GM10266 (cell line): ENCODE measurements around the gene RAB3GAP1.

Experiments used
- DNase-seq: peaks from one replicate; pipeline ENCODE4 v3.0.0; 2012; ENCODE audit errors: extremely low spot score
- CTCF ChIP-seq: IDR thresholded peaks from 2 replicates; pipeline ENCODE4 v1.5.1; 2012; ENCODE audit warnings: mild to moderate bottlenecking, low read depth; ENCODE audit not compliant: control insufficient read depth, insufficient read depth; ENCODE audit errors: missing control alignments

Gene RAB3GAP1

DNA sequence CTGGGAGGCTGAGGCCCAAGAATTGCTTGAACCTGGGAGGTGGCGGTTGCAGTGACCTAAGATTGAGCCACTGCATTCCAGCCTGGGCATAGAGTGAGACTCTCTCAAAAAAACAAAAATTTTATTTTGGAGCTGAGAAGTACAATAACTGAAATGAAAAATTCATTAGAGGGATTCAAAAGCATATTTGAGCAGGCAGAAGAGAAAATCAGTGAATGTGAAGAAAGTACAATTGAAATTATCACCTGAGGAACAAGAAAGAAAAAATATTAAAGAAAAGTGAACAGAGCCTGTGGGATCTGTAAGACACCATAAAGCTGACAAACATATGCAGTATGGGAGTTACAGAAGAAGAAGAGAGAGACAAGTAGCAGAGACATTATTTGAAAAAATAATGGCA is 137.1 kb downstream of the RAB3GAP1 start:
- no peak for DNase-seq
- TF ChIP-seq CTCF: no peak

DNA sequence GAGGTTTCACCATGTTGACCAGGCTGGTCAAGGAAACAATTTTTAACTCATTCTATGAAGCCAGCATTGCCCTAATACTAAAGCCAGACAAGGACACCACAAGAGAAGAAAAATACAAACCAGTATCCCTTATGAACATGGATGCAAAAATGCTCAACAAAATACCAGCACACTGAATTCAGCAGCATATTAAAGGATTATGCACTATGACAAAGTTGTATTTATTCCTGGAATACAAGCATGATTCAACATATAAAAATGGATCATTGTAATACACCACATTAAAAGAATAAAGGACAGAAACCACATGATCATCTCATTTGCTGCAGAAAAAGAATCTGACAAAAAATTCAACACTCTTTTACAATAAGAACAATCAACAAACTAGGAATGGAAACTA is 138.7 kb downstream of the RAB3GAP1 start:
- DNase-seq: no peak
- TF ChIP-seq CTCF: no peak

DNA sequence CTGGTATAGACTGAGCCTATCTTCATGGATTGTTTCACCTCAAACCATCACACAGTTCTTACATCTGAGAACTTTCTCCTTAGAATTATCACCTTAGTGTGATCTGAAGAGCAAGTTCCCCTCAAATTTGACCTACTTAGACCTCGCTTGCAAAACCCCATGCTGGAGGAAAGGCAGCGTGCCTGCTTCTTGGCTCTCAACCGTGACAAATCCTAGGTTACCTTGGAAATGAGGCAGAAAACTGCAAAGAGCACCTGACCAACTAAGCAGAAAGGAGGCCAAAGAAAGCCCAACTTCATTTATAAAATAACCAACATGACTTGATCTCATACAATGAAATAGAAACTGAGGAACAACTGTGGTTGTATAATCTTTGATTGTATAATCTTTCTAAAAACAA is 146.4 kb downstream of the RAB3GAP1 start:
- TF ChIP-seq CTCF: no peak
- no peak for DNase-seq

GRCh38 chr2:135202751-135203150 is 150.7 kb downstream of the RAB3GAP1 start:
- TF ChIP-seq CTCF: no peak

DNA sequence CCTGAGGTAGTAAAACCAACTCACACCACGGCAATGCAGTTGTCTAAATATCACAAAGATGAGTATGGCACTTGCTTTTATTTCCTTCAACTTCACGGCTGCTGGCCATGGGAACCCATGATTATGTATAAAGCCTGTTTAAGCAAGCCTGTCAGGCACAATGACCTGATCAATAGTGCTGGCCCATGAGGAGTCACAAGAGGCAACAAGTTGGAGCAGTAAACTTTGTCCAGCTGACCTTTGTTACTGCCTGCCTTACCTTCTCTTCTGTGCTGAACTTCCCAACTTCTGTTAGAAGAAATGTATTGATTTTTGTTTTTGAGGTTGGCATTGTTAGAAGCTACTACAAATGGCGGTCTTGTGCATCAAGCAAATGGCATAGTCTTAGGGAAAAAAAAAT is 151.9 kb downstream of the RAB3GAP1 start:
- no peak for TF ChIP-seq CTCF

More at GRCh38 chr2:135202751-135203150, 150.7 kb downstream of the RAB3GAP1 start:
- DNase-seq: no peak

GRCh38 chr2:135208016-135208415 is 155.9 kb downstream of the RAB3GAP1 start:
- TF ChIP-seq CTCF: no peak
- no peak for DNase-seq

More for the DNA sequence above, 151.9 kb downstream of the RAB3GAP1 start:
- no peak for DNase-seq

DNA sequence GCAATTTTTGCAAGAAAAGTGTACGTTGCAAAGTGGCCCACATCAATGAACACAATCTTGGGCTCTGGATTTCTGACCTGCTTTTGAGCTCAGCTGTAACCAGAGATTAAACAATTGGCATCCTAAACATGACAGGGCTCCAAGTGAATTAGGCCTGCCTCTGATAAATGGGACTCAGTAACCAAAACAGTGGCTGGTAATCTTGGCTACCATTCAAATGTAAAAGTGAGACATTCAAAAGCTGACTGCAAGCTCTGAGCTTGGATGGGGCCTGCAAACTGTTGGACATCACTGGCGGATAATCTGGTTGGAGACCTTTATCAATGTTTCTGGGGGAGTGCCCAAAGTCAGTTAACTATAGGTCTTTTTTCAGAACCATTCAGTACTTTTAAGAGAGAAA is 160.7 kb downstream of the RAB3GAP1 start:
- no peak for DNase-seq
- no peak for TF ChIP-seq CTCF
